Liver (tissue), 3 donors: ENCODE measurements around the gene BCKDHA.

Experiments used
- EGR1 ChIP-seq, 2 donors: IDR thresholded peaks; 2 replicates each; pipeline ENCODE4 v1.6.1; 2016 to 2018; ENCODE audit warnings: antibody characterized with exemption in 2 of 2, low read depth in 2 of 2
- GABPA ChIP-seq, 2 donors: IDR thresholded peaks in 1 of 2; conservative IDR thresholded peaks in 1 of 2; 2 replicates each; pipeline ENCODE4 v1.6.1; 2016; ENCODE audit warnings: antibody characterized with exemption in 2 of 2, mild to moderate bottlenecking in 1 of 2, moderate library complexity in 1 of 2
- JUND ChIP-seq, 2 donors: IDR thresholded peaks; 2 replicates each; pipeline ENCODE4 v1.6.1; 2016; ENCODE audit warnings: antibody characterized with exemption in 2 of 2
- RAD21 ChIP-seq, 2 donors: IDR thresholded peaks; 2 replicates each; pipeline ENCODE4 v1.6.1; 2016; ENCODE audit warnings: antibody characterized with exemption in 2 of 2, mild to moderate bottlenecking in 2 of 2
- RXRA ChIP-seq, 2 donors: IDR thresholded peaks; 2 replicates each; pipeline ENCODE4 v1.6.1; 2017 to 2018; ENCODE audit warnings: antibody characterized with exemption in 2 of 2, mild to moderate bottlenecking in 1 of 2
- SP1 ChIP-seq: IDR thresholded peaks from 2 replicates; pipeline ENCODE4 v1.6.1; 2018; ENCODE audit warnings: antibody characterized with exemption, mild to moderate bottlenecking
- TAF1 ChIP-seq: conservative IDR thresholded peaks from 2 replicates; pipeline ENCODE4 v1.6.1; 2016; ENCODE audit warnings: antibody characterized with exemption, mild to moderate bottlenecking
- YY1 ChIP-seq: IDR thresholded peaks from 2 replicates; pipeline ENCODE4 v1.6.1; 2016; ENCODE audit warnings: antibody characterized with exemption, mild to moderate bottlenecking
- TF ChIP-seq, protein P1 (sequence below): fragments of 150-350 bp; IDR thresholded peaks from 2 replicates; pipeline ENCODE4 v1.5.1; 2017; ENCODE audit warnings: improper control_type of control experiment, low read depth, low read length; ENCODE audit not compliant: missing input control
- TF ChIP-seq, protein P2 (sequence below): IDR thresholded peaks from 2 replicates; pipeline ENCODE4 v1.6.1; 2016; ENCODE audit warnings: antibody characterized with exemption
- TF ChIP-seq, protein P3 (sequence below): IDR thresholded peaks from 2 replicates; pipeline ENCODE4 v1.6.1; 2016; ENCODE audit warnings: antibody characterized with exemption, mild to moderate bottlenecking
- TF ChIP-seq, protein P4 (sequence below): IDR thresholded peaks from 2 replicates; pipeline ENCODE4 v1.6.1; 2016; ENCODE audit warnings: antibody characterized with exemption
- donor health status: healthy.
- donor health status: healthy.

DNA sequence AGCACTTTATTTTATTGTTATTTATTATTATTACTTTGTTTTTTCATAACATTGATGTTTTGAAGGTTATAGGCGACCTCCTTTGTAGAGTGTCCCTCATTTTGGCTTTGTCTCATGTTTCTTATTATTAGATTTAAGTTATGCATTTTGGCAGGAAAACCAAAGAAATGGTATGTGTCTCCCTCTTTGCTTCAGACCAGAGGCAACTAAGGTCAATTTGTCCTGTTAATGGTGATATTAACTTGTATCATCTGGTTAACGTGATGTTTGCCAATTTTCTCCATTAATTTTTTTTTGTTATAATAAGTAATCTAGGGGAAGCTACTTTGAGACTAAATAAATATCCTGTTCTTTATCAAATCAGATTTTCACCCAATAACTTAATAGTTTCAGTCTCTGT, 25.1 kb upstream of the BCKDHA start:
- no peak for TF ChIP-seq TAF1
- TF ChIP-seq, protein P1, sequence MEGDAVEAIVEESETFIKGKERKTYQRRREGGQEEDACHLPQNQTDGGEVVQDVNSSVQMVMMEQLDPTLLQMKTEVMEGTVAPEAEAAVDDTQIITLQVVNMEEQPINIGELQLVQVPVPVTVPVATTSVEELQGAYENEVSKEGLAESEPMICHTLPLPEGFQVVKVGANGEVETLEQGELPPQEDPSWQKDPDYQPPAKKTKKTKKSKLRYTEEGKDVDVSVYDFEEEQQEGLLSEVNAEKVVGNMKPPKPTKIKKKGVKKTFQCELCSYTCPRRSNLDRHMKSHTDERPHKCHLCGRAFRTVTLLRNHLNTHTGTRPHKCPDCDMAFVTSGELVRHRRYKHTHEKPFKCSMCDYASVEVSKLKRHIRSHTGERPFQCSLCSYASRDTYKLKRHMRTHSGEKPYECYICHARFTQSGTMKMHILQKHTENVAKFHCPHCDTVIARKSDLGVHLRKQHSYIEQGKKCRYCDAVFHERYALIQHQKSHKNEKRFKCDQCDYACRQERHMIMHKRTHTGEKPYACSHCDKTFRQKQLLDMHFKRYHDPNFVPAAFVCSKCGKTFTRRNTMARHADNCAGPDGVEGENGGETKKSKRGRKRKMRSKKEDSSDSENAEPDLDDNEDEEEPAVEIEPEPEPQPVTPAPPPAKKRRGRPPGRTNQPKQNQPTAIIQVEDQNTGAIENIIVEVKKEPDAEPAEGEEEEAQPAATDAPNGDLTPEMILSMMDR, result no peak
- TF ChIP-seq, protein P2, sequence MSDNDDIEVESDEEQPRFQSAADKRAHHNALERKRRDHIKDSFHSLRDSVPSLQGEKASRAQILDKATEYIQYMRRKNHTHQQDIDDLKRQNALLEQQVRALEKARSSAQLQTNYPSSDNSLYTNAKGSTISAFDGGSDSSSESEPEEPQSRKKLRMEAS, result no peak
- no peak for TF ChIP-seq JUND (IDR thresholded peaks at IDR 0.05)
- no peak for TF ChIP-seq EGR1 (IDR thresholded peaks at IDR 0.05; ENCODE audit: low read depth in 2 of 2)
- no peak for TF ChIP-seq GABPA (IDR thresholded peaks at IDR 0.05 in 1 of 2, conservative IDR thresholded peaks at IDR 0.05 in 1 of 2)
- no peak for TF ChIP-seq RXRA (IDR thresholded peaks at IDR 0.05)
- TF ChIP-seq, protein P3, sequence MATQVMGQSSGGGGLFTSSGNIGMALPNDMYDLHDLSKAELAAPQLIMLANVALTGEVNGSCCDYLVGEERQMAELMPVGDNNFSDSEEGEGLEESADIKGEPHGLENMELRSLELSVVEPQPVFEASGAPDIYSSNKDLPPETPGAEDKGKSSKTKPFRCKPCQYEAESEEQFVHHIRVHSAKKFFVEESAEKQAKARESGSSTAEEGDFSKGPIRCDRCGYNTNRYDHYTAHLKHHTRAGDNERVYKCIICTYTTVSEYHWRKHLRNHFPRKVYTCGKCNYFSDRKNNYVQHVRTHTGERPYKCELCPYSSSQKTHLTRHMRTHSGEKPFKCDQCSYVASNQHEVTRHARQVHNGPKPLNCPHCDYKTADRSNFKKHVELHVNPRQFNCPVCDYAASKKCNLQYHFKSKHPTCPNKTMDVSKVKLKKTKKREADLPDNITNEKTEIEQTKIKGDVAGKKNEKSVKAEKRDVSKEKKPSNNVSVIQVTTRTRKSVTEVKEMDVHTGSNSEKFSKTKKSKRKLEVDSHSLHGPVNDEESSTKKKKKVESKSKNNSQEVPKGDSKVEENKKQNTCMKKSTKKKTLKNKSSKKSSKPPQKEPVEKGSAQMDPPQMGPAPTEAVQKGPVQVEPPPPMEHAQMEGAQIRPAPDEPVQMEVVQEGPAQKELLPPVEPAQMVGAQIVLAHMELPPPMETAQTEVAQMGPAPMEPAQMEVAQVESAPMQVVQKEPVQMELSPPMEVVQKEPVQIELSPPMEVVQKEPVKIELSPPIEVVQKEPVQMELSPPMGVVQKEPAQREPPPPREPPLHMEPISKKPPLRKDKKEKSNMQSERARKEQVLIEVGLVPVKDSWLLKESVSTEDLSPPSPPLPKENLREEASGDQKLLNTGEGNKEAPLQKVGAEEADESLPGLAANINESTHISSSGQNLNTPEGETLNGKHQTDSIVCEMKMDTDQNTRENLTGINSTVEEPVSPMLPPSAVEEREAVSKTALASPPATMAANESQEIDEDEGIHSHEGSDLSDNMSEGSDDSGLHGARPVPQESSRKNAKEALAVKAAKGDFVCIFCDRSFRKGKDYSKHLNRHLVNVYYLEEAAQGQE, result no peak
- TF ChIP-seq, protein P4, sequence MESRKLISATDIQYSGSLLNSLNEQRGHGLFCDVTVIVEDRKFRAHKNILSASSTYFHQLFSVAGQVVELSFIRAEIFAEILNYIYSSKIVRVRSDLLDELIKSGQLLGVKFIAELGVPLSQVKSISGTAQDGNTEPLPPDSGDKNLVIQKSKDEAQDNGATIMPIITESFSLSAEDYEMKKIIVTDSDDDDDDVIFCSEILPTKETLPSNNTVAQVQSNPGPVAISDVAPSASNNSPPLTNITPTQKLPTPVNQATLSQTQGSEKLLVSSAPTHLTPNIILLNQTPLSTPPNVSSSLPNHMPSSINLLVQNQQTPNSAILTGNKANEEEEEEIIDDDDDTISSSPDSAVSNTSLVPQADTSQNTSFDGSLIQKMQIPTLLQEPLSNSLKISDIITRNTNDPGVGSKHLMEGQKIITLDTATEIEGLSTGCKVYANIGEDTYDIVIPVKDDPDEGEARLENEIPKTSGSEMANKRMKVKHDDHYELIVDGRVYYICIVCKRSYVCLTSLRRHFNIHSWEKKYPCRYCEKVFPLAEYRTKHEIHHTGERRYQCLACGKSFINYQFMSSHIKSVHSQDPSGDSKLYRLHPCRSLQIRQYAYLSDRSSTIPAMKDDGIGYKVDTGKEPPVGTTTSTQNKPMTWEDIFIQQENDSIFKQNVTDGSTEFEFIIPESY, result no peak
- no peak for TF ChIP-seq RAD21 (IDR thresholded peaks at IDR 0.05)
- TF ChIP-seq SP1, result no peak
- TF ChIP-seq YY1, result no peak
